Measurements from ENCODE around the gene BRK1.
"Not testable (repeated sequence)": the region's sequence is repeated elsewhere in the genome, so short reads cannot be mapped to it uniquely, and the experiment has no call there.

The BRK1 gene

DNA sequence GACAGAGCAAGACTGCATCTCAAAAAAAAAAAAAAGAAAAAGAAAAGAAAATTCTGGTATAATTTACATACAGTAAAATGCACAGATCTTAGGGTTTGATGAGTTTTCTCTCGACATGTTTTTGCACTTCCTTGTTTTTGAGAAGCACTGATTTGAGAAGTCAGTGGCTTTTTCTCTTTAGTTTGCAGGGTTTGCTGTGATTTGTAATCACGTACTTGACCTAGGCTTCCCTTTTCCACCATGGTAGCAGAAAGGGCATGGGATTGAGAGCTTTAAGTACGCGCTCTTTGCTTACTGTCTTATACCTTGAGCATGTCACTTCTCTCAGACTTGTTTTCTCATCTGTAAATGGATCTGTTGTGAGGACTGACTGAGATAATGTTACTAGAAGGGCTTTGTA lies 30.2 kb downstream of the BRK1 start:
- DNase-seq, result no peak

DNA sequence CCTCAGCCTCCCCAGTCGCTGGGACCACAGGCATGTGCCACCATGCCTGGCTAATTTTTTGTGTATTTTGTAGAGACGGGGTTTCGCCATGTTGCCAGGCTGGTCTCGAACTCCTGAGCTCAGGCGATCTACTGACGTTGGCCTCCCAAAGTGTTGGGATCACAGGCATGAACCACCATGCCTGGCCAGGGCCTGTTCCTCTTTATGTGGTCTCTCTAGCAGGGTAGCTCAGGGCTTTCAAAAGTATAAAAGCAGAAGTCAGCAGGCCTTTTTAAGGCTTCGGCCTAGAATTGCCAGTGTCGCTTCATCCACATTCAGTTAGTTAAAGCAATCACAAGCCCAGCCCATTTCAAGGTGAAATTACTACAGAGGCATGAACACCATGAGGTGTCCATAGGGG lies 33.8 kb downstream of the BRK1 start:
- no peak for DNase-seq

DNA sequence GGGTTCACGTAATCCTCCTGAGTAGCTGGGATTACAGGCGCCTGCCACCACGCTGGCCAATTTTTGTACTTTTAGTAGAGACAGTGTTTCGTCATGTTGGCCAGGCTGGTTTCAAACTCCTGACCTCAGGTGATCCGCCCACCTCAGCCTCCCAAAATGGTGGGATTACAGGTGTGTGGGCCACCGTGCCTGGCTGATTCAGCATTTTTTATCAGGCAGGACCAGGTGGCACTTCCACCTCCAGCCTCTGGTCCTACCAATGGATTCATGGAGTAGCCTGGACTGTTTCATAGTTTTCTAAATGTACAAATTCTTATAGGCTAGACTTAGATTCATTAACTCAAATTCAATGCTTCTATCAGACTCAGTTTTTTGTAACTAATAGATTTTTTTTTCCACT lies 35.5 kb downstream of the BRK1 start:
- no peak for DNase-seq

DNA sequence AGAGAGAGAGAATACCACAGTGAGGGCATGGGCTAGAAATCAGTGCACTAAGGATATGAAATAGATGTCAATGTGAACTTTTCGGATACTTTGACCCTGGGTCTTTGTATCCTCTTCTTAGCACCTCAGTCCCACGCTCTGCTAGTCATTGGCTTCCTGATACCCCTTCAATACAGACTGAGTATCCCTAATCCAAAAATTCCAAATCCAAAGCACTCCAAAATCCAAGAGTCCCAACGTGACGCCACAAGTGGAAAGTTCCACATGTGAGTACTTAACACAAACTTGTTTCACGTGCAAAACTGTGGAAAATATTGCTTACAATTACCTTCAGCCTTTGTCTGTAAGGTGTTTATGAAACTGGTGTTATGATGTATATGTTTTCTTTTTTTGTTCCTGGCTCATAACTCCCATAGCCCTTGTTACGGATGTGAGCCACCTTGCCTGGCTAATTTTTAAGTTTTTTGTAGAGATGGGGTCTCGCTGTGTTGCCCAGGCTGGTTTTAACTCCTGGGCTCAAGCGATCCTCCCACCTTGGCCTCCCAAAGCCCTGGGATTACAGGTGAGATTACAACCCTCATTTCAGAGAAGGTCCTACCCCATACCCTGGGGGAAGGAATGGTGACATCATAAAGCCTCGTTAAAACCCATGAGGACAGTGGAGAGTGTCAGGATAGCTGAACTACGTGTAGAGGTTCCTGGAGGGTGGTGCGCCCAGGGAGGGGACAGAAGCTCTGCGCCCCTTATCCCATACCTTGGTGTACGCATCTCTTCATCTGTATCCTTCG lies 39.1 kb downstream of the BRK1 start:
- no peak for DNase-seq

DNA sequence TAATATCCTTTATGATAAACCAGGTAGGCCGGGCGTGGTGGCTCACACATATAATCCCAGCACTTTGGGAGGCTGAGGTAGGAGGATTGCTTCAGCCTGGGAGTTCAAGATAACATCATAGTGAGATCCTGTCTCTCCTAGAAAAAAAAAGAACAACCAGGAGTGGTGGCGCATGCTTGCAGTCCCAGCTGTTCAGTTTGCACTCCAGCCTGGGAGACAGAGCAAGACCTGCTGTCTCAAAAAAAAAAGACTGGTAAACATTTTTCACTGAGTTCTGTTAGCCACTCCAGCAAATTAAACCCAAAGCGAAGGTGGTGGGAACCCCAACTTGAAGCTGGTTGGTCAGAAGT lies 39.6 kb downstream of the BRK1 start:
- no peak for DNase-seq

DNA sequence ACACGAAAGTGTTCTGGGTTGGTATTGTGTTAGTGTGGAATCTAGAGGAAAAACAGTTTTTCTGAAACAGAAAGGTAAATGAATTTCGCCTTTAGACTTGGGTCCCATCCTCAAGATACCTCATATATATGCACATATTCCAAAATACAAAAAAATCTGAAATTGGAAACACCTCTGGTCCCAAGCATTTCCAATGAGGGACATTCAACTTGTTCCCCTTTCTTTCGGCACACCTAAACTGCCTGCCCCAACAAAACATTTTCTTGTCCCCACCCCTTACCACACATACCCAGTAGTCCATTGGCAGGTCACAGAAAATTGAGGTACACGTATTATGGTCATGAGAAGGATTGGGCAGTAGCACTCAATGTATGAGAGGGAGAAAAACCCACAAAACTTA lies 40.2 kb downstream of the BRK1 start:
- DNase-seq, result no peak

DNA sequence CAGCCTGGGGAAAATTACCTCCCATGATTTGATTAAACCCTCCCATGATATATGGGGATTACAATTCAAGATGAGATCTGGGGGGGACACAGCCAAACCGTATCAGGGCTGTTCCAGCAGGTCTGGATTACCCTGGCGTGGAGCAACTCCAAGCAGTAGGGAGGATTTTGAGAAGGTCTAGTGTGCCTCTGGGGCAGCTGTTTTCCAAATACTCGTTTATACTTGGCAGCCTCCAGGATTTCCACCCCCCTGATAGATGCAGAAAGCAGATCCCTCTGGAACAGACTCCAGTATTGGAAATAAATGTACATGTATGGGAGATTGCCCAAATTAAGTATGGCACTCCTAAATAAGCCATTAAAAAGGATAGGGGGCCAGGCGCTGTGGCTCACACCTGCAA lies 41.6 kb downstream of the BRK1 start:
- DNase-seq, result no peak

DNA sequence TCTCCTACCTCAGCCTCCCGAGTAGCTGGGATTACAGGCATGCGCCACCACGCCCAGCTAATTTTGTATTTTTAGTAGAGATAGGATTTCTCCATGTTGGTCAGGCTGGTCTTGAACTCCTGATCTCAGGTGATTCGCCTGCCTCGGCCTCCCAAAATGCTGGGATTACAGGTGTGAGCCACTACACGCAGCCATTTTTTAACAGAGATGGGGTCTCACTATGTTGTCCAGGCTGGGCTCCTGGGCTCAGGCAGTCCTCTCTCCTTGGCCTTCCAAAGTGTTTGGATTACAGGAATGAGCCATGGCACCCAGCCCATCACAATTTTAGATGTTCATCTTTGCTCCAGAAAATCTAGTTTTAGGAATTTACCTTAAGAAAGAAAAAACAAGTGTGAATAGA lies 43.1 kb downstream of the BRK1 start:
- DNase-seq, result not testable (repeated sequence)

DNA sequence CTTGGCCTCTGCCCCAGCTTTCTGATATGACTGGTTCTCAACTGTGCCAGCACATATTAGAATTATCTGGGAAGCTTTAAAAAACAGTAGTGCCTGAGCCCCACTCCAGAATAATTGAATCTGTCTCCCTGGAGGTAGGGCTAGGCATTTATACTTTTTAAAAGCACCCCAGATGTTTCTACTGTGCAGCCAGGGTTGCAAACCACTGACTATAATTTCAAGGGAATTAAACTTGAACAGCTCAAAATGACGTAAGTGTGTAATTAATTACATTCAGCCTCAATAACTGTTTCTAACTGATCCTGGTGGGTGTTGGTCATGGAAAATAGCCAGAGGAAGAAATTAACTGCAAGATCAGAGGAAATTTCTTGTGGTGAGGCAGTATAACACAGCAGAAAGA lies 44.9 kb downstream of the BRK1 start:
- no peak for DNase-seq

DNA sequence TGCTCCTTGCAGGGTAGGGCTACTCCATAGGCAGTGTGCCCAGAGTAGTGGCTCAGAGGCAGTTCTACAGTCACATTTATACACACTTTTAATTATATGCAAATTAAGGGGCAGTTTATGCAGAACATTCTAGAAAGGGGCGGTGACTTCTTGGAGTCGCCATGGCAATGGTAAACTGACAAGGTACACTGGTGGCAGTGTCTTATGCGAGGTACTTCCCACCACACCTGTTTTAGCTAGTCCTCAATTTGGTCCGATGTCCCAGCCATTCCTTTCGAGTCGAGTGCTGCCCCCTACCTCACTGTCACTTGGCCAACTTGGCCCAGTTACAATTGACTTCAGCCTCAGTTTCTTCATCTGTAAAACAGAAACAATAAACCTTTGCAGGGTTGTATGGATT lies 45.5 kb downstream of the BRK1 start:
- DNase-seq, result no peak

DNA sequence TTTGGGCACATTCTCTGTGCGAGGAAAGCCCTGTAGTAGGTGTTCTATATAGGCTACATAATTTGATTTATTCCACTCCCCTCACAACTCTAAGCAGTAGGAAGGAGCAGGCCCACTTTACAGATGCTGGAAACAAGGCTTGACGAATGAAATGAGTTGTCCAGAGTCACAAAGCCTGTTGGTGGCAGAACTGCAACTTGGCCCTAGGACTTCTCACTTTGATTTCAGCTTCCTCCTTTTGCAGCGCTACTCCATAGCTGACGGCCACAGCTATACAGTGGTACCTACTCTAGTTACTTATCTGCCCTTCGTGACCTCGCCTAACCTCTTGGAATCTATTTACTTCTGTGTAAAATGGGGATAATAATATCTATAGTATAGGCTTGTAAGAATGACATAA lies 46.7 kb downstream of the BRK1 start:
- no peak for DNase-seq

DNA sequence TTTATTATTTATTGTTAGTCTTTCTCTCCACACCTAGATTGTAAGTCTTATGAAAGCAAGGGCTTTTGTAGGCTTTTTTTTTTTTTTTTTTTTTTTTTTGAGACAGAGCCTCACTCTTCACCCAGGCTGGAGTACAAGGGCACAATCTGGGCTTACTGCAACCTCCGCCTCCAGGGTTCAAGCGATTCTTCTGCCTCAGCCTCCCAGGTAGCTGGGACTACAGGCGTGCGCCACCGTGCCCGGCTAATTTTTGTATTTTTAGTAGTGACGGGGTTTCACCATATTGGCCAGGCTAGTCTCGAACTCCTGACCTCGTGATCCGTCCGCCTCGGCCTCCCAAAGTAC lies 48.7 kb downstream of the BRK1 start:
- not testable (repeated sequence) for DNase-seq

DNA sequence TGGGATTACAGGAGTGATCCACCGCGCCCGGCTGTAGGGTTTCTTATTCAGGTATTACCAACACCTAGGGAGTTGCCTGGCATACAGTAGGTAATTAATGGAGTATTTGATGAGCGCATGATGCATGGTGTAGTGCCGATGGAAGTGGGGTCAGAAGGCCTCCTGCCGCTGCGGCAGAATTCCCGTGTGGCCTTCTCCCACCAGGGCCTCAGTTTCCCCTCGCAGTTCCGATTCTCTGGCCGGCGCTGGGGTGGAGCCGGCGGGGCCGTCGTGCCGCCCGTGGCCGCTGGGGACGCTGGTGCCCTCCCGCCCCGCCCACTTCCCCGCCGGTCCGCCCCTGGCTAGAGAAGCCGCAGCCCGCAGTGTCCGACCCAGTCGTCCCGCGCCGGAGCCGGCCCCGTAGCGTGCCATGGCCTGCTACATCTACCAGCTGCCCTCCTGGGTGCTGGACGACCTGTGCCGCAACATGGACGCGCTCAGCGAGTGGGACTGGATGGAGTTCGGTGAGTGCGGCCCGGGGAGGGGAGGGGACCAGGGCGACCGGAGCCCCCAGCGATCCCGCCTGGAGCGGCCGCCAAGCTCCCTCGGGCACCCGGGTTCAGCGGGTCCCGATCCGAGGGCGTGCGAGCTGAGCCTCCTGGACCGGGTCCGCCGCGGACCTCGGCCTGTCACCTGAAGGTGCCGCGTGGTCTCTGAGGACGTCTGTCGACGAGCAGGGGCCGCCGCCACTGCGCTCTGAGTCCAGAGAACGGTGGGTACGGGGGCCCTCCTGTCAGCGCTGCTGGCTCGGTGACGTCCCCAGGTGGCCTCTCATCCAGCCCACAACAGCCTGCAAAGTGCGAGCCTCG lies 49.3 kb downstream of the BRK1 start, which contains the start of gene IRAK2:
Gene IRAK2 (plus strand): TSS at position 374 of the 848 bp plus-strand sequence. CDS start 36 bp downstream, at position 410.
- DNase-seq, result peak; percentile 34 to 66

DNA sequence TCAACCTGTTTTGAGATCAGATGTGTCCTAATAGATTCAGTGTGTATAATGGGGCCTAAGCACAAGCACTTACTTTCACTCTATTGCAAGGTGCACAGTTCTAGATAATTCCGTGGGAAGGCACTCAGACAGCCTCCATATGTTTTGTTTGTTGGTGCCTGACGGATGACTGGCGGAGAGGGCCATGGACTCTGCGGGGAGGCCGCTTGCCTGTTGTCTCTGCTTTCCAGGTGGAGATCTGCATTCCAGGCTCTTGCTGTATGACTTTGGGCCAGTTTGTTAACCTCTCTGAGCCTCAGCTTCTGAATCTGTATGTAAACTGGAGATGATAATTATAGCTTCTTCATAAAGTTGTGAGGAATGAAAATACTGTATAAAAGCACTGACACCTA lies 50.7 kb downstream of the BRK1 start:
- no peak for DNase-seq

DNA sequence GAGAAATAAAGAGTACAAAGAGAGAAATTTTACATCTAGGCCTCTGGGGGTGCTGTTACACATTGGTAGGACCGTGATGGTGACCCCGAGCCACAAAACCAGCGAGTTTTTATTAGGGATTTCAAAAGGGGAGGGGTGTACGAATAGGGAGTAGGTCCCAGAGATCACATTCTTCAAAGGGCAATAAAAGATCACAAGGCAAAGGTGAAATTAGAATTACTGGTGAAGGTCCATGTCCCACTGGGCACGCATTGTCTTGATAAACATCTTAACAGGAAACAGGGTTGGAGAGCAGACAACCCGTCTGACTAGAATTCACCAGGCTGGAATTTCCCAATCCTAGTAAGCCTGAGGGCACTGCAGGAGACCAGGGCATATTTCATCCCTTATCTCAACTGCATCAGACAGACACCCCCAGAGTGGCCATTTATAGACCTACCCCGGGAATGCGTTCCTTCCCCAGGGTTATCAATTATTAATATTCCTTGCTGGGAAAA lies 53.6 kb downstream of the BRK1 start:
- no peak for DNase-seq

DNA sequence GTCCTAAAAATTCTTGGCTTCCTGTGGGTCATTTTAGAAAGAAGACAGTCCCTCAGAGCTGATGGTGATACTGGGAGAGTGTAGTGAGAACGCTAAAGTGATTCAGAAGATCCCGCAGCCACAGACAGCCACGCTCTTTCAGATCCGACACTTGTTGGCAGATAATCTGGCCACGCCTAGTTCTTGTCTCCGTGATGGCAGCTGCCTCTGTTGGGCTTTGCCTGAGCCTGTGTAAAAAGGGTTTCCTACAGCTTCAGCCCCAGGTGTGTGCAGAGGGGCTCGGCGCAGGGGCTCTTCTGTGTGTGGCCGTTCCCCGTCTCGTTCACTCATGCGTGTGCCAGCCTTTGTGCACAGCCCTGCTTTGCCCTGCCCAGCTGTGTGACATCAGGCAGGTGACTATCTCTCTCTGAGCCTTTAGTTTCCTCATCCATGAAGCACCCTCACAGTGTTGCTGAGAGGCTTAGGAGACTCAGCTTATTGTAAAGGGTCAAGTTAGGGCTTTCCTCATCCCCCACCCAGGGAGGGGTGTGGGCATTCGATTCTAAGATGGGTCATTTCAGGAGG lies 55.5 kb downstream of the BRK1 start:
- no peak for DNase-seq

DNA sequence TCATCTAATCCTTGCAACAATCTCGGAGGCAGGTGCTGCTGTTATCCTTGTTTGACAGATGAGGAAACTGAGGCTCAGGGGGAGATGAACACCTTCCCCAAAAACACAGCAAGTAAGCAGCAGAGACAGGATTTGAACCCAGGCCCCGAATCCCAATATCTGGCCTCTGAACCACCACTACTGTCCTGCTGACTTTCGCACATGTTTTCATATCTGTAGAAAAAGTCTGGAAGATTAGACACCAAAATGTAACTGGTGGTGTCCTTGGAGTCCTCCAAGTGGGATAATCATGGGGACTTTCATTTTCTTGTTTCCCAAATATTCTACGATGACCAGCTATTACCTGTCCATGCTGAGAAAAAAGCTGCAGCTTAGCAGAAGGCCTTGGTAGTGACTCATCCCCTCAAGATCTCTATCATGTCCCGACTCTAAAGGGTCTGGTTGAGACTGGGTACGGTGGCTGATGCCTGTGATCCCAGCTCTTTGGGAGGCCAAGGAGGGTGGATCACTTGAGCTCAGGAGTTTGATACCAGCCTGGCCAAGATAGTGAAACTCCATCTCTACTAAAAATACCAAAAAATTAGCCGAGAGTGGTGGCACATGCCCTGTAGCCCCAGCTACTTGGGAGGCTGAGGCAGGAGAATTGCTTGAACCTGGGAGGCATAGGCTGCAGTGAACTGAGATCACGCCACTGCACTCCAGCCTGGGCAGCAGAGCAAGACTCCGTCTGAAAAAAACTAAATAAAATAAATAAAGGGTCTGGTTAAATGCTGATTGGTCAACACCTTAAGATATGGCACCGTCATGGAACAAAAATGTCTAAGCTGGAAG lies 57.8 kb downstream of the BRK1 start:
- DNase-seq, result no peak

DNA sequence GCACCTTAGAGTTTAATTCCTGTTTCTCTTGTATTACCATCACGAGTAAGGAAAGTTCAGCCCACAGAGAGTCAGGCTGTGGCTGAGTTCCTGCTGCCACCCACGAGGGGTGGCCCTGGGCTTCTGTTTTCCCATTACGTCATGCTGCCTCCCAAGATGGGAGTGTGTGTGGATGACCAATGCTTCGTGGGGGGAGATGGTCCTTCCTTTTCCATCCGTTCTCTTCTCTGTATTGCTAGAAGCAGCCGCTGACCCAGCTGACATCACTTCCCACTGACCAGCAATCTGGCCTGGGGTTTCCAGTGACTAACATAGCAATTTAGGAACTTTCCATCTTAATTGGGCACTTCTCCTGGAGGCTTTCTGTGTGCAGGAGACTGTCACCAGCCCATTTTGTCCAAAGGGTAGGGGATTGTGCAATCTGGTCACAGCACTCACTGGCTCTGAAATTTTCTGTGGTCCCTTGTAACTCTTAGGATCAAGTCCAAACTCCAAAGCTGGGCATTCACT lies 58.5 kb downstream of the BRK1 start:
- DNase-seq, result no peak

DNA sequence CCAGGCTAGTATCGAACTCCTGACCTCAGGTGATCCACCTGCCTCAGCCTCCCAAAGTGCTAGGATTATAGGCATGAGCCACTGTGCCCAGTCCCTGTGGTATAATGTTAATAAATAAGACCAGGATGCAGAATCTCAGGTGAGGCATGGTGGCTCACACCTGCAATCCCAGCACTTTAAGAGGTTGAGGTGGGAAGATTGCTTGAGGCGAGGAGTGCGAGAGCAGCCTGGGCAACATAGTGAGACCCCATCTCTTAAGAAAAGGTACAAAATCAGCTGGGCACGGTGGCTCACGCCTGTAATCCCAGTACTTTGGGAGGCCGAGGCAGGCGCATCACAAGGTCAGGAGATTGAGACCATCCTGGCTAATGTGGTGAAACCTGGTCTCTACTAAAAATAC lies 59.9 kb downstream of the BRK1 start:
- DNase-seq, result not testable (repeated sequence)

DNA sequence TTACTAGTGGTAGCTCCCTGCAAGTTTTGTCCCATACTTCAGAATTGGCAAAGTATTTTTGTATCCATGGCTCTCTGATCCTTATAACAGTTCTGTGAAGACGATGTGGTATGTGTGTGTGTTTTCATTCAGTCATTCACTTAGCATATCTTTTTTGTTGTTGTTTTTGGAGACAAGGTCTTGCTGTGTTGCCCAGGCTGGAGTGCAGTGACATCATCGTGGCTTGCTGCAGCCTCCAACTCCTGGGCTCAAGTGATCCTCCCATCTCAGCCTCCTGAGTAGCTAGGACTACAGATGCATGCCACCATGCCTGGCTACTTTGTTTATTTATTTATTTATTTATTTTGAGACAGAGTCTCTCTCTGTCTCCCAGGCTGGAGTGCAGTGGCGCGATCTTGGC lies 60.7 kb downstream of the BRK1 start:
- not testable (repeated sequence) for DNase-seq

Data from stimulated activated CD4-positive, alpha-beta T cell treated with anti-CD3 and anti-CD28 coated beads, Interleukin-4, amount 100 ng/mL, for 4 hours (primary cell).